HG03280 (cell line): ENCODE data around the gene CDH13.
A peak's percentile ranks its signal among the peaks of the same experiment; 100 is the strongest.

Experiments
- ATAC-seq: cut with Tn5 transposase; IDR thresholded peaks from one replicate; pipeline ENCODE4 v1.9.1; 2021; ENCODE audit warnings: mild to moderate bottlenecking, moderate library complexity; ENCODE audit not compliant: unreplicated experiment

CDH13 gene

GRCh38 chr16:82649766-82650165 lies 23.0 kb downstream of the CDH13 start:
- no peak for ATAC-seq

DNA sequence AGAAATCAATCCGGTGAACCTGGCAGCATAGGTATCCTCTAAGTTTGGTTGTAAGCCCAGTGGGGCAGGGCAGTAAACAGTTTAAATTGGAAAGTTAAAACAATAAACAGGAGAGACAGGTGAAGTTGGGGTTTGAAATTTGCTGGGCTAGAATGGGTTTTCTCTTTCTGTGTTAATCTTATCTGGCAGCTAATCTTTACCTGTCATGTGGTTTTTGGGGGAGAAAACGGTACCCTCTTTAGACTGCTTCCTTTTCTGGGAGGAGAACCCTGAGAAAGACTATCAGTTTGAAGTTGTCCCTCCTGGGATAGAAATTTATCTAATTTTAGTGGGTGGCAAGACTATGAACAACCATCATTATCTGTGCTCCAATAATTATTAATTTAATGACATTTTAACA lies 24.0 kb downstream of the CDH13 start:
- ATAC-seq = no peak

DNA sequence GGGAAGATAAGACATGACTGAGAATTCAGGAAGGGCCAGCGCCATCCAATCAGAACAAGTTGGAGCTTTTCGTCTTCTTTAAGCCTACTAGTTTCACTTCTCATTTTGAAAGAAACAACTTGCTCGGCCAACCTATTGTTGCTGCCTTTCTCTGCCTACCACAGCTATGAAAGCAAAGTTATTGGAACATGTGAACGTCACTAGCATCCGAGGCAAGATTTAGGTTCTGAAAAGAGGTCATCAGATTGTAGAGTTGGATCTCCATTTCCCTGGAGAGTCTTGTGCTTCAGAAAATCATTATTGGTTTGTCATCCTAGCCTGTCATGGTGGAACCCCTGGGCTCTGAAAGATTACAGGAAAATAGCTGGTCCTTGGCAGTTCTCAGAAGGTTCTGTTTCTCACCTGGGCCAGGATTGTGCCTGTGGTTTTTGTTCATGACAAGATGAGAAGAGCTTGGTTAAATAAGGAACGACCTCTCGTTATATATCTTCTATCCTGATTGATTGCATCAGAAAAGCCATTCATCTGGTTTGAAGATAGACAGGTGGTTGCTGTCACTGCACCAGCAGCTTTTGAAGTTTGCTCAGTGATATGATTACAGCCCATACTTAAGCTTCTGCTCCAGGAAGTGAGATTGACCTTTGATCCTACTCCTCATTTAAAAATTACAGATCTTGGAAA lies 25.3 kb downstream of the CDH13 start:
- ATAC-seq = peak; percentile 63

DNA sequence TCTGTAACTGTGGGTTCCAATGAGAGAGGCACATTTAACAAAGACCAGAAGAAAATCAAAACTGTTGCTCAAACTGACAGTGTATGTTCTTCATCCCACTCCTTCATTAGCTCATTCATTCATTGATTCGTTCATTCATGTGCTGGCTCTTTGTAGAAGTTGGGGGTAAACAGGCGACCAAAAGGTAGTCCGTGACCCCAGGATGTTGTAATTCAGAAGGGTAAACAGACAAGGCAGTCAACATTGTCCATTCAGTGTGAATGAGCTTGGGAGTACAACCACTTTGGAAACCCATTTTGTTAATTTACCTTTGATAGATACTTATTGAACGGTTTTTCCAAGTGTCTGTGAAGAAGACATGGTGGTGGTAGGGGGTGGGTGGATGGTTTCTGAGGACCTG lies 26.1 kb downstream of the CDH13 start:
- no peak for ATAC-seq

DNA sequence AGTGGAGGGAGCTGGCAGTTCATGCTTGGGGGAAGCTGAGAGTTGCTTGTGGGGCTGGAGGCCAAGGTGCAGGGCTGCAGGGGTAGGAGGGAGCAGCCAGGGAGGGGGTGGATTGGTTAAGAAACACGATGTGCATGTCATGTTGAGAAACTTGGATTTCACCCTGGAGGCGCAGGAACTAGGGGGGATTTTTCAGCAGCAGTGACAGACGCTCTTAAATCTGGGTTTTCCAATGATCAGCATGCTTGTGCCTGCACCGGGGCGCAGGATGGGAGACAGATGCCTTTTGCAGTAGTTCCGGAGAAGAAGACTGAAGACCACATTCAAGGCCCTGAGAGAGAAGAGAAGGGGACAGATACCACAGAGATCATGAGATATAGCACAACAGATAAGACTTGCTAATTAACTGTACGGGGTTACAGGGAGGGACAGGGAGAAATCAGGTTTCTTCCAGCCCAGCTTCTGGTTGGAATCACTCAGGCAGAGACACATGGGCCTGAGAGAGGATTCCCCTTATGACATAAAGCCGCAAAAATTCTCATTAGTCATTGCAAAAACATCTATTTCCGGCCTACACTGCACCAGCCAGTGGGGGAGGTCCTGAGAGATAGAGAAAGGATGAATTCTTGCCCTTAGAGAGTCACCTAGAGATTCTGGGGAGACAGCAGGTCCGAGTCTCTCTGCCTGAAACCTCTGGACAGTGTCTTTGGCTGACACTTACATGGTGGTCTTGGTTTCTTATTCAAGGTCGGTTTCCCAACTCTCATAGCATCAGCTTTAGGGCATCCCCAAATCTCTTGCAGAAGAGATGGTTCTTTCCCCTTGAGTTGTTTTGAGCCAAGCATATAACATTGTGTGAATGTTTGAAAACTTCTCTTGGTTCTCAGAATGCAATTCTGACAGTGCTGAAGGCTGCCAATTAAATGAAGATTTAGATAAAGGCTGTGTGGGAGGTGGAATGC lies 27.1 kb downstream of the CDH13 start:
- ATAC-seq = peak; percentile 67

DNA sequence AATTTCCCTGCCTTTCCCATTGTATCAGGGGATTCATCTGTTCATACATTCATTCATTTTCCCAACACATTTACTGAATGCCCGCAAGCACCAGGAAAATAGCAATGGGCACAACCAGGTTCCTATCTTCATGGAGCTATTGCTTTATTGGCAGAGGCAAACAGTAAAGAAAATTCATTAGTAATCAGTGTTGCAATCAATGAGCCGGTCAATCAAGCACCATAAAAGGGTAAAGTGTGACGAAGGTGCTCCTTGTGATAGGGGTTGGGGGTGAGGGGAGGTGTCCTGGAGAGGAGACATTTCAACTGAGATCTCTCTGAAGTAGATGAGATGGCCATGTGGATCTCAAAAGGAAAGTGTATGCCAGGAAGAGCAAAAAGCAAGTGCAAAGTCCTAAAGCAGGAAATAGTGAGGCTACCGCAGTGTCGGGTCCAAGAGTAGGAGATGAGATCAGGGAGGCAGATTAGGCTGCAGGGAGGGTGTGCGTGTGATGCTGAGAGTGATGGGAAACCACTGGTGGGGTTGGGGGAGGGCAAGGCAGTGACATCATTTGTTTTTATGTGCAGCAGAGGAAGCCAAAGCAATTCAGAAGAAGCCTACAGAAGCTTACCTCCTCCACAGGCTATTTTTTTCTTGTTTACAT lies 28.4 kb downstream of the CDH13 start:
- ATAC-seq = no peak

GRCh38 chr16:82655720-82656490 lies 29.1 kb downstream of the CDH13 start:
- no peak for ATAC-seq

DNA sequence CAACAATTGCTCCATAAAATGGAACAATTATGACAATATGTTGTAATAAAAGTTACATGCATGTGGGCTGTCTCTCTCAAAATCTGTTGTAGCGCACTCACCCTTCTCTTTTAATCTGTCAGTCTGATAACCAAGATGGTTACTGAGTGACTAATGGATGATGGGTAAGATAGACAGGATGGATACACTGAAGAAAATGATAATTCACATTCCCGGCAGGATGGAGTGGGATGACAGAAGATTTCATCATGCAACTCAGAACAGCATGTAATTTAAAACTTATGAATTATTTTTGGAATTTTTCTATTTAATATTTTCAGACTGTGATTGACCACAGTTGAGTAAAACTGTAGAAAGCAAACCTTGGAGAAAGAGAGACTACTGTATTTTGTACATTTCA lies 30.5 kb downstream of the CDH13 start:
- no peak for ATAC-seq

- ATAC-seq = no peak
These were observed 31.0 kb downstream of the CDH13 start for GRCh38 chr16:82657786-82658185.

DNA sequence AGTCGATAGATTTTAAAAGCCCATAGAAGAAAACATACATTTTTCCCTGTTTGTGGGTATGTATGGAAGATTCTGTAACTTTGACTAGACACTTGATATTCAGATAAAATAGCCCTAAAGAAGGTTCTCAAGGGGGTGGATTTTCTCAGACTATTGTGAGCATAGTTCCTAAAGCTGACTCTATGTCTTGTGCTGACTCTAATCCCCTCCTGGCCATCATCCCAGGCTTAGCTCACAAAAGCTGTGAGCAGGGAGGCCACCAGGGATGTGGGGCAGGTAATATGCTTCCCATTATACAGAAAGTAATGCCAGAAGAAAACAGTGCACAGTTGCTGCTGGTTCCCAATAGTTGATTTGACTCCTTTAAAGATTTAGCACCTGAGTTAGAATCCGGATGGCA lies 32.0 kb downstream of the CDH13 start:
- no peak for ATAC-seq

GRCh38 chr16:82660075-82660645 lies 33.4 kb downstream of the CDH13 start:
- ATAC-seq = no peak

- no peak for ATAC-seq
These were observed 34.2 kb downstream of the CDH13 start for GRCh38 chr16:82660966-82661365.

DNA sequence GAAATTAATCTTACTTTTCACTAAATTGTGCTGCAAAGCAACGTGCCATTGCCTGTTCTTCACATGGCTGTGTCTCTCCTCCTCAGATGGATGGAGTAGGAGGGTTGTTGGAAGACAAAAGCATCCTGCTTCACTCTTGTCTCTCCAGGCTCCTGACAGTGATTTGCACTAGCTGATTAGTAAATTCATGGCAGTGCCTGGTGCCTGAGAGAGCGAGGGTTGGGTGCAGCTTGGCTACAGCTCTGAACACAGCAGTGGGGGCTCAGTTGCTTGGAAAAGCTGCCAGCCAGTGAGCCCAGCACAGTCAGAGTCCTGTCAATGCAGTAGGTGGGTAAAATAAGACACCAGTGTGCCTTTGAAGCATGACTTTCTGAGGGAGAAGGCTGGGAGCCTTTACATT lies 37.4 kb downstream of the CDH13 start:
- no peak for ATAC-seq

GRCh38 chr16:82665025-82665424 lies 38.3 kb downstream of the CDH13 start:
- ATAC-seq = no peak

GRCh38 chr16:82667437-82667836 lies 40.7 kb downstream of the CDH13 start:
- no peak for ATAC-seq

DNA sequence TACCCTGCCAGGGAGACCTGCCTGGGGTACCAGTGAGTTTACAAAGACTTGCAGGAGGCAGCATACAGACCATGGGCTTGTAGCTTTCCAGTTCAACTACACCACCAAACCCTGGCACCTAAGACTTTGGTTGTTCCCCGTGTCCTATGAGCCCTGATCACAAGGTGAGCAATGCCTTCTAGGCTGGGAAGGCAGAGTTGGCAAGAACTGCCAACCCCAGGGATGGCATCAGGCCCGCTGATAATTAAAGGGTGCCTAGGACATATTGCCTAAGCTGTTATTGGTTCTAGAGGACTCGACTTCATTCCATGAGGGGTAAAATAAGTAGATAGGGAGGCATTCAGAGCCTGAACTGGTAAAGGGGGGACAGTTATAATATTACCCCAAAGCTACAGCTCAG lies 41.3 kb downstream of the CDH13 start:
- no peak for ATAC-seq

DNA sequence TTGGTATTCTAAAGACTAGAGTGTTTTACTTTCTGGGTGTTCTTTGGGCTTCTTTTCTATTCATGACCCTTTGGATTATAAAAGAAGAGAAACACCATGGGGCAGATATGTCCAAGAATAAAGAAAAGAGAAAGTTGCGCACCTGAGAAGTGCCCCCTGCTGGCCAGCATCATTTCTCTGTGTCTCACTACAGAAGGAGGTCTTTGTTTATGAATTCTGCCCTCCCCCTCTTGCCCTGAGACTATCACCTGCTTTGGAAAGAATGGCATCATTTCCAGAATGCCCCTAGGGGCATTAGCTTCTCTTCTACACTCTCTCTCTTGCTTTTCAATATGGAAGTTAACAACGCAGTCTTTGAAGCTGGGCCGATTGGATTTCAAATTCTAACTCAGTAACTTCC lies 45.0 kb downstream of the CDH13 start:
- ATAC-seq = no peak

GRCh38 chr16:82672676-82673075 lies 45.9 kb downstream of the CDH13 start:
- ATAC-seq = no peak

- no peak for ATAC-seq
These were observed 48.5 kb downstream of the CDH13 start for GRCh38 chr16:82675300-82675699.

DNA sequence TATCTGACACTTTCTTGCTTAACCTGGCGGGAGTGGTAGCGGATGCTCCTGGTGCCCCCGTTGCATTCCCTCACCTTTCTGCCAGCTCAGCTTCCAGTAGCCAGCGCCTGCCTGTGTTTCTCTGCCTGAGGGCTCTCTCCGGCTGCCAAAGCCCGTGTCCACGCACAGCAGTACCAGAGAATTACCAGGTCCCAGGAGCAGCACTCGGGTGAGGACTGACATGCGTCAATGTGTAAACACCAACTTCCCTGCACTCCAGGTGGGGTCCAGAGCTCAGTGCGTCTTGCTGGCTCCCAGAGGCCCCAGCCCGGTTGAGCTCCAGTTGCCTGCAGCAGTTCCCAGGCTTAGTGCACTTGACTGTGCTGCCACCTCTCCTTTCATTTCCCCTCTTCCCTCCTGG lies 54.8 kb downstream of the CDH13 start:
- no peak for ATAC-seq

- no peak for ATAC-seq
These were observed 56.0 kb downstream of the CDH13 start for GRCh38 chr16:82682767-82683166.
